Measurements from ENCODE around the gene MATCAP1. TPM values are rescaled to one million over a fixed set of nuclear protein-coding genes. Genes with fewer than 3 reads are reported as not detected.

MATCAP1 gene
- polyA plus RNA-seq, 1 of the 3 experiments (the other 2 are of a cell fraction), result 68.5 TPM

- no peak for TF ChIP-seq CTCF (IDR thresholded peaks at IDR 0.05)
Observed at GRCh38 chr16:67202956-67203493, 19.3 kb upstream of the MATCAP1 start (continued).

GRCh38 chr16:67202426-67202825 is 18.7 kb upstream of the MATCAP1 start:
- H2AFZ ChIP-seq (ENCODE audit: low read depth), result no peak overlapping the region
- H4K20me1 ChIP-seq (ENCODE audit: insufficient read depth), result no peaks in the 10 kb centered on the region
- CTCF ChIA-PET, result interaction anchor here (1.0 to 1.2 kb wide), 2 partner anchors 14 to 47 kb away, joined by 3 read pairs; no protein-coding TSS in a partner anchor
- peaks cover 11% of the 10 kb centered on the region for H3F3A ChIP-seq (replicated peaks; ENCODE audit: insufficient read depth)
- H3K36me3 ChIP-seq (replicated peaks in 1 of 2; ENCODE audit: control insufficient read depth in 1 of 2, insufficient read depth in 2 of 2, low read length in 1 of 2), result peaks cover 6 to 55% of the 10 kb centered on the region in 2 experiments
- no peak for TF ChIP-seq POLR2AphosphoS5 (IDR thresholded peaks at IDR 0.05; ENCODE audit: low read depth, low read length)
- TF ChIP-seq TCF12 (IDR thresholded peaks at IDR 0.05), result no peak
- TF ChIP-seq TEAD4 (IDR thresholded peaks at IDR 0.05; ENCODE audit: borderline replicate concordance, insufficient read depth), result no peak
- H3K27ac ChIP-seq (ENCODE audit: low read depth in 2 of 2, low read length in 1 of 2), result no peak overlapping the region
- WGBS (ENCODE audit: low lambda C conversion rate), result 100% methylated on average over 5 of the region's 12 CpGs
- POLR2A ChIA-PET, result interaction anchor here (0.7 to 1.0 kb wide), 4 partner anchors 10 to 21 kb away, joined by 3 to 5 read pairs (median 4); no protein-coding TSS in a partner anchor
- no peaks in the 10 kb centered on the region for H3K79me2 ChIP-seq (ENCODE audit: insufficient read depth)
- H3K9ac ChIP-seq, result no peak overlapping the region
- no peaks in the 10 kb centered on the region for H3K9me2 ChIP-seq
- H3K4me3 ChIP-seq (ENCODE audit: low read depth in 2 of 2, low read length in 1 of 2), result no peak overlapping the region
- H3K27me3 ChIP-seq (ENCODE audit: insufficient read depth), result no peaks in the 10 kb centered on the region
- no peak overlapping the region for H3K4me2 ChIP-seq
- no peak for DNase-seq
- H3K4me1 ChIP-seq (ENCODE audit: control insufficient read depth in 1 of 2, insufficient read depth in 2 of 2, low read depth in 1 of 2, low read length in 1 of 2), result peaks cover 0 to 5% of the 10 kb centered on the region in 2 experiments; a peak in 1 of 4 replicates
- no peaks in the 10 kb centered on the region for H3K9me3 ChIP-seq

- Histone ChIP-seq H3K27me3 (ENCODE audit: insufficient read depth) (no peaks in the 10 kb centered on the region), H2AFZ (ENCODE audit: low read depth) (no peak overlapping the region), H3K27ac (ENCODE audit: low read depth in 2 of 2, low read length in 1 of 2) (no peak overlapping the region), H4K20me1 (ENCODE audit: insufficient read depth) (no peaks in the 10 kb centered on the region), H3K4me1 (ENCODE audit: control insufficient read depth in 1 of 2, insufficient read depth in 2 of 2, low read depth in 1 of 2, low read length in 1 of 2) (no peaks in the 10 kb centered on the region; a peak in 1 of 4 replicates), H3K4me2 (no peak overlapping the region), H3K4me3 (ENCODE audit: low read depth in 2 of 2, low read length in 1 of 2) (no peak overlapping the region), H3K9me2 (no peaks in the 10 kb centered on the region), H3F3A (replicated peaks; ENCODE audit: insufficient read depth) (peaks cover 16% of the 10 kb centered on the region), H3K9ac (no peak overlapping the region), H3K79me2 (ENCODE audit: insufficient read depth) (0 out of 2 replicates have a peak, but pooled peaks cover under 1% of the 10 kb centered on the region), H3K9me3 (no peaks in the 10 kb centered on the region), H3K36me3 (replicated peaks in 1 of 2; ENCODE audit: control insufficient read depth in 1 of 2, insufficient read depth in 2 of 2, low read length in 1 of 2) (peaks cover 13 to 62% of the 10 kb centered on the region in 2 experiments)
- ChIA-PET CTCF (interaction anchor here (1.2 kb wide), 1 partner anchor 46 kb away, joined by 3 read pairs; no protein-coding TSS in a partner anchor), POLR2A (interaction anchor here (0.7 to 1.0 kb wide), 4 partner anchors 9 to 17 kb away, joined by 3 to 5 read pairs (median 4); no protein-coding TSS in a partner anchor)
- WGBS (ENCODE audit: low lambda C conversion rate), result 97% methylated on average over 35 of the region's 40 CpGs
- no peak for DNase-seq
- TF ChIP-seq USF2 (IDR thresholded peaks at IDR 0.05; ENCODE audit: borderline replicate concordance, low read depth, low read length), result no peak
- no peak for TF ChIP-seq MXI1 (IDR thresholded peaks at IDR 0.05; ENCODE audit: low read depth, low read length)
- TF ChIP-seq FOXJ3 (CRISPR knock-in tag; IDR thresholded peaks at IDR 0.05), result no peak
- TF ChIP-seq IRF3 (IDR thresholded peaks at IDR 0.05; ENCODE audit: low read depth, low read length), result no peak
- no peak for TF ChIP-seq POLR2AphosphoS5 (IDR thresholded peaks at IDR 0.05; ENCODE audit: low read depth, low read length)
- no peak for TF ChIP-seq ELF1 (IDR thresholded peaks at IDR 0.05)
- no peak for TF ChIP-seq NFIC (IDR thresholded peaks at IDR 0.05; ENCODE audit: borderline replicate concordance)
- no peak for TF ChIP-seq GABPA (IDR thresholded peaks at IDR 0.05; ENCODE audit: low read depth)
- no peak for TF ChIP-seq REST (IDR thresholded peaks at IDR 0.05; ENCODE audit: low read depth, low read length)
- TF ChIP-seq TEAD4 (IDR thresholded peaks at IDR 0.05; ENCODE audit: borderline replicate concordance, insufficient read depth), result no peak
Observed at GRCh38 chr16:67201411-67202345, 17.9 kb upstream of the MATCAP1 start.

All from SK-N-SH (cell line).